Activated effector memory CD4-positive, alpha-beta T cell treated with anti-CD3 and anti-CD28 coated beads, Interleukin-2, amount 50 U/mL, for 16 hours (primary cell): Measurements from ENCODE around the gene CREBZF.

Experiments
- DNase-seq: peaks from one replicate; pipeline ENCODE4 v3.0.0-alpha.2; 2020

The CREBZF gene, protein sequence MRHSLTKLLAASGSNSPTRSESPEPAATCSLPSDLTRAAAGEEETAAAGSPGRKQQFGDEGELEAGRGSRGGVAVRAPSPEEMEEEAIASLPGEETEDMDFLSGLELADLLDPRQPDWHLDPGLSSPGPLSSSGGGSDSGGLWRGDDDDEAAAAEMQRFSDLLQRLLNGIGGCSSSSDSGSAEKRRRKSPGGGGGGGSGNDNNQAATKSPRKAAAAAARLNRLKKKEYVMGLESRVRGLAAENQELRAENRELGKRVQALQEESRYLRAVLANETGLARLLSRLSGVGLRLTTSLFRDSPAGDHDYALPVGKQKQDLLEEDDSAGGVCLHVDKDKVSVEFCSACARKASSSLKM

DNA sequence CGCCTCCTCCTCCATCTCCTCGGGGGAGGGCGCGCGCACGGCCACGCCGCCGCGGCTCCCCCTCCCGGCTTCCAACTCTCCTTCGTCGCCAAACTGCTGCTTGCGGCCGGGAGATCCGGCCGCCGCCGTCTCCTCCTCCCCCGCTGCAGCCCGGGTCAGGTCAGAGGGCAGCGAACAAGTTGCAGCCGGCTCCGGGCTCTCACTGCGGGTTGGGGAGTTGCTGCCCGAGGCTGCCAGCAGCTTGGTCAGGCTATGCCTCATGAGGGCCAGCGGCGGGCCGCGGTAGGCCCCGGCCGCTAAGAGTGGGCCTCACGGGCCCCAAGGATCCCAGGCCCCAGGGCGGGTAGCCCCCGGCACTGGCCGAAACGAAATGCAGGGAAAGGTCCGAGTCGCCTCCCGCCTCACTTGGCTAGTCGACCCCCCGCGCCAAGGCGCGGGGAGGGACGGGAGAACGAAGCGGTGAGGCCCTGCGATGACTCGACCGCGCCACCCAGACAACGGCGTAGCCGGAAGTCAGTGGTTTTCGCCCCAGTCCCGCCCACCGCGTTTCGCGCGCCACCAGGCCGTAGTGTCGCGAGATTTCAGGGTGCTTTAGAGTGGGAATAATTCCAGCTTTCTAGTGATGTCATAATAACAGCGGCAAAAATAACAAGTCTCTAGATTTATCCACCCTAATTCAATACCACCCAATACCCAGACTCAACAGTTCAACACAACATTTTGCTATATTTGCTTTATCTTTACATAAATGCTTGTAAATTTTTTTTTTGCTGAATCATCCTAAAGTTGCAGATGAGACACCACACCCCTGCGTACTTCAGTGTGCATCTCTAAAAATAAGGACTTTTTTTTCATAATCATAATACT, at the start of gene CREBZF:
TSS of gene CREBZF (minus strand) at position 515 of the 867 bp plus-strand sequence. CDS start at position 261, 254 bp downstream.
- peak; percentile 97 for DNase-seq

DNA sequence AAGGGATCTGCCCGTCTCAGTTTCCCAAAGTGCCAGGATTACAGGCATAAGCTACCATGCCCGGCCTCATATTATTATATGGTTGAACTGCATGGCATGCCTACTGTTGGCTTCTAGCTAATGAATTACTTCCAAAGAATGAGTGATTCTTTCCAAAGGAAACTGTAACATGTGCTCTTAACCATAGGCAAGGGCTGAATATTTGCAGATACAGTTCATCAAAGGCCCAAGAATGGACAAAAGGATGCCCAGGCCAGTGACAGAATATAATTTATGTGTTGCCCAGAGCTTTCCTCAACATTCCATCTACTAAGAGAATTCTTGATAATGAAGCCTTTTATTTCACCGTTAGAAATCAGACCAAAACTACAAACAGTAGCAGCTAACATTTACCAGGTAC, 48.0 kb upstream of the CREBZF start:
- DNase-seq = no peak

DNA sequence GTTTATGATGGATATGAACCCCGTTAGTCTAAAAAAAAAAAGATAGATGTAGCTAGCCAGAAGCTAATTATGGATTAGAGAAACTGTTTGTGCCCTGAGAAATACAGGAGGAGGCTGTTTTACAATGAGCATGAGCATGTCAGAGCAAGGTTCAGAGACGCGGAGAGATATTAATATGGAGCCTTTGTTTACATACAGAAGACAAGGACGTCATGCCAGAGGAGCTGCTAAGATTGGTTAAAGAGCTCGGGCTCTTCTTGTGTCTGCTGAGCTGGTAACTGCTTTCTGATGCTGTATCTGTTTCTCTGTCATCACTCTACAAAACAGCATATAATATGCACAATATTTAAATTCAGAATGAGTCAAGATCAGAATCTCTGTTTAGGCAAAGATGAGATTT, 46.0 kb upstream of the CREBZF start:
- DNase-seq = no peak

DNA sequence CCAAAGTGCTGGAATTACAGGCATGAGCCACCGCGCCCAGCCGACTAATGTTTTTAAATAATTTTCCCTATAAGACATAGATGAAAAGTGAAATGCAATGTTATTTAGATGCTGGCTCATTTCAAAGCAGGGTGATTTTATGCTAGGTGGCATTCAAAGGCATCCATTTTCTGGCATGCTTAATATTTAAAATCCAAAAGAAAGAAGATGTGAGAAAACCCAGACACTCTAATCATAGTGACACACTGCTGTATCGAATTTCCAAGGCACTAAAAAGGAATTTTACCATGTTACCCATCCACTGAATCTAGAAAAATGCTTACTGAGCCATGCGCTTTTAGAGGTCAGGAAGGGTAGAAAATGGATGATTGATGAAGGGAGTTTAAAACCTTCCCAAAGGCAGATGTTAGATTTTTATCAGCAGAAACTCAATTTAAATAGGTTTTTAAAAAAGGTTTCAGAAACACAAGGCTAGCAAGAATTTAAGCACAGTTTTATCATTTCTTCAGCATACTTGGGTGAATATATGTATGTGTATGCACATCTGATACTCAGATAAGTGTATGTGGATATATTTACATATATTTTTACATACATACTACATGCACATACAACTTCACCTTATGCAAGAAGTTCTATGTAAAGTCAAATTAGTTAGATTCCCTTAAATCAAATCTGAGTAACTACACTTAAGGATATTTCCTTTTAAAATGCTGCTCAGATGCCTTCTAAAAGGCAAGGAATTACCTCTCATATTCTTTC, 45.2 kb upstream of the CREBZF start:
- no peak for DNase-seq

DNA sequence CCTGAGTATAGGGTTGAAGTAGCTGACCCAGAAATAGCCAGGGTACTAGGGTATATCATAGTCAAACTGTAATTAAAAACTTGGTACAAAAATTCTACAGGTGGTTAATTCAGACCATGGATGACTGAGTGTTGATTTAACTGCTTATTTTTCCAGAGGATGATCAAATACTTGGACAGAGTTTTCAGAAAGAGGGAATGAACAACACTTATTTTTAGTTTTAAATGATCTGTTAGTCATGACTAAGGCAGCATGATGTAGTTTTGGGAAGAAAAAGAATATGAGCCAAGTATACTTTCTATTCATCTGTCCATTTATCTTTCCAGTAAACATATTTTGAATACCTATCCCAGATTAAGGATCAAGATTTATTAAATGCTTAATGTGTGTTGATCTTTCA, 40.9 kb upstream of the CREBZF start:
- no peak for DNase-seq

DNA sequence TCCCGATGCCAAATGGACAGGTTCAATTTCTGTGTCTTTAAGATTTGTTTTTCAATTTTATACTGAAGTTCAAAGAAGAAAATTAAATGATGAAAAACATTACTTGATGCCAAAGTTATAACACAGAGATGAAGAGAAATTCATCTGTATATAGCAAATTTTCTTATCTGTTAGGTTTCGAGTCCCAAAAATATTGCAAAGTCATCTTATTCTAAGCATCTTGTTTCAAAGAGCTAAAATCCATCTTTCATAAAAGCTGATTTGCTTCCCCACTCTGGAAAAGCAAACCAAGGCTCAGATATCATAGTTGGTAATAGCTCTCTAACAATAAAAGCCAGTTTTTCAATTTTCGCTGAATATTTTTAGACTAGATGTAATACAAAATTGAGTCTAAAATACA, 40.0 kb upstream of the CREBZF start:
- DNase-seq = no peak

DNA sequence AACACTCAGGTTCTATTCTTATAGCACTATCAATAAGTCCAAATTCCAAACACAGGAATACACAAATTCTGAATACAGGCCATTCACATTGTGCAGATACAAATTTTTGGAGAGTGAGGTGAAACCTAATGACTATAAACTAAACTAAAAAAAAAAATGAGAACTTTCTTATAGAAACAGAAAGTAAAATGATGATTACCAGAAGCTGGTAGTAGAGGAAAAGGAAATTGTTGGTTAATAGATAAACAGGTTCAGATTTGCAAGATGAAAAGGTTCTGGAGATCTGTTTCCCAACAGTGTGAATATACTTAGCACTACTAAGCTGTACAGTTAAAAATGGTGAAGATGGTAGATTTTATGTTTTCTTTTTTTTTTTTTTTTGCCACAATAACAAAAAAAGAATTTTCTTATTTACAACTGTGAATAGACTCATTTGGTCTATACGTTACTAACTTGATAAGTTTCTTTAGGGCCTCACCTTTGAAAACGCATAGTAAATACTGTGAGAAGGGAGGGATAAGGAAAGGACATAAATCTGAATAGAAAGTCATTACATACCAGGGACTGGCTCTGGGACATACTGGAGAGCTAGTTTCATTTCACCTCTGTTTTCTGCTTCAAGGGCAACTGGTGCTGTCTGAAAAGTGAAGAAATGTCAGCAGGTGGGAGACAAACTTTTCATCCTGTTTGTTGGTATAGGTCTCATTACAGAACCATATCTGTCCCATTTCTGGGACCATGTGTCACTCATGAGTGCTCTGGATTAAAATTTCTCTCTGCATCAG, 35.2 kb upstream of the CREBZF start:
- no peak for DNase-seq

DNA sequence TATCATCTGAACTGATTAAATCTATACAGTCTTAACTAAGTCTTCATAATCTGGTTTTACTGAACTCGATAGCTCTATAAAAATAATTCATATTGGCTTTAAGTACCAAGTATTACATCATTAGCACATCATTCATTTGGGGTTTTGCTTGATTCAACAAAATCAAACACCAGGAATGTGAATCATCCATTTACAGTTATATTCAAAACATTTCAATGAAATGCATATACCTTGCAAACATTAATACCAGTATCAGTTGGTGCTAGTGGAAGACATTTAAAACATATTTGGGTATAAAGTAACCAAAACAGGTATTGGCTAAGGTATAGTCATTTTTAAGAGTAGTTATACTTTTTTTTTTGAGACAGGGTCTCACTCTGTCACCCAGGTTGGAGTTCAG, 33.3 kb upstream of the CREBZF start:
- DNase-seq = no peak

DNA sequence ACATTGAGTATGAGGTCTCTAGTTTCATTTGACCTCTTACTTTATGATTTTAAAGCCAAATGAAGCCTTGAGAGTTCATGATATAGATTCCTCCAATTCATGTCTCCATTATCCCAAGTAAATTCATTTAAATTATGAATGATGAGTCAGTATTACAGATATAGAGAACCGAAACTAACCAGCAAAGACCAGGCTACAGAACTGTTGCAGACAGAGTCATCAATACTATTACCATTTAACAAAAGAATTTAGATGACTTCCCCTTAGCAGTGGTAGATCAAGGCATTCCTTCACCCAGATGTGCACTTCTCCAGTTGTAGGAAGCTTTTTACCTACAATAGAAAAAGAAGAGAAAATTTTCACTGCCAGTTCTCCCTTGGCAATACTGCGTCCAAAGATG, 32.8 kb upstream of the CREBZF start:
- no peak for DNase-seq

DNA sequence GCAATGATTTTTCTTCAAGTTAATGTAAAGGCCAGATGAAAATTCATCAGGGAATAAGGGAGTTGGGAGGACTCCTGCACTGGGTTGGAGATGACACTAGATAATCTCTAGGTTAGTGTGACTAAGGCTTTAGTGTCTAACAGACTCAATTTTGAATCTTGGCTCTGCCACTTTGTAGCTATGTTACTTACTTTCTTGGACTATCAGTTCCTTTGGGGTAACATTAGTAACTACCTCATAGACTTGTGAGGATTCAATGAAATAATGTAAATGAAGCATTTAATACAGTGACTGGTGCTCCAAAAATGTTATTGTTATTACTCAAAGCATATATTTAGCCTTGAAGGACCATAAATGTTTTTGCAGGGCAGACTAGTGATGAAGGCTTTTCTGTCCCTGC, 30.6 kb upstream of the CREBZF start:
- no peak for DNase-seq

DNA sequence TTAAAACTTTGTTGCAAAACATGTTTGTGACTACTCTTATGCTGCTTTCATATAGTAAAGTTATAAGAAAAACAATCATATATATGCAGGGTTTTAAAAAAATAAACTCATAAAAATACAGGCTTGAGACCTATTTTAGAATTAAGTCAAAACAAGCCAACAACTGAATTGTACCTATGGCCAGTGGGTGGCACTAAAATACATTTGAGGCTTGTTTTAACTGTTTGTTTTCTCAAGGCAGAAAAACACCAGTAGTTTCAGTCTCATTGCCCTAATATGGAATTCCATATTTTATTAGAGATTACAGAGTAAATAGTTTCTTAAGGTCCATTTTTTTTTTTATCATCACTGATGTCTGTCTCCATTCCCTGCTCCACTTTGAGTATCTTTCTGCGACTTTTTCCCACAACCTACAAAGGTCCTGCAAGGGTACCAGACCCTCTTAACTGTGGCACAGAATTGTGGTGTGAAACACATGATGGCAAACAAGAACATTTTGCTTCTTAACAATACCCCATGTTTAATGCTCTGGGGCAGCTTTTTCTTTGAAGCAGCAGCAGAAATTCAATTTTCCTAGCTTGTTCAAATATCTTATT, 29.6 kb upstream of the CREBZF start:
- DNase-seq = no peak

DNA sequence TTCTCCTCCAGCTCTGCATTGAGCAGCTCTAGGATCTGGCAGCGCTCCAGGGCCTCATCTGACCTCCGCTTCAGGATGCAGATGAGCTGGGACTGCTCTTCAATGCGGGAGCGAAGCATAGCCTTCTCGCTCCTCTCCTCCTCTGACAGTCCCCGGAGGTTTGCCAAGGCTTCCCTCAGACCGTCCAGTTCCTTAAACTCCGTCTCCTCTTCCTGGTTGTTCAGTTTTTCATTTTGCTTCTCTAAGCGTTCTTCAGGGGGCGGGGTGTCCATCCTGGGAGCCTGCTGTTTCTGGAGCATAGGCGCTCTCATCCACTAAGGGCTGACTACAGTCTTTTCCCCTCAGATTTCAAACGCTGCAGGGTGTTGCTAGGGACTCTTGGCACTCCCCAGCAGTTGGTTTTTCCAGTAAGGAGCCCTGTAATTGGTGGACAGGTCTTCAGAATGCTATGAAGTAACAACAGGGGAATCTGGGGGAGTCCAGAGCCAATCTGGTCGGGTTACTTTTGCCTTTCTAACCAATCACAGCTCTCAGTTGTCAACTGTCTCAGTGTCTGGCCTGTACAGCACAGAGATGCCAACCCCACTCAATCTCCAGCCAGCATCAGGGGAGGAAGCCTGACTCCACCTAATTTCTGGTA, 21.0 kb upstream of the CREBZF start, which contains the start of gene CCDC89:
TSS of gene CCDC89 (minus strand) at position 376 of the 640 bp plus-strand sequence. CDS start at position 311, 65 bp downstream.
- no peak for DNase-seq

DNA sequence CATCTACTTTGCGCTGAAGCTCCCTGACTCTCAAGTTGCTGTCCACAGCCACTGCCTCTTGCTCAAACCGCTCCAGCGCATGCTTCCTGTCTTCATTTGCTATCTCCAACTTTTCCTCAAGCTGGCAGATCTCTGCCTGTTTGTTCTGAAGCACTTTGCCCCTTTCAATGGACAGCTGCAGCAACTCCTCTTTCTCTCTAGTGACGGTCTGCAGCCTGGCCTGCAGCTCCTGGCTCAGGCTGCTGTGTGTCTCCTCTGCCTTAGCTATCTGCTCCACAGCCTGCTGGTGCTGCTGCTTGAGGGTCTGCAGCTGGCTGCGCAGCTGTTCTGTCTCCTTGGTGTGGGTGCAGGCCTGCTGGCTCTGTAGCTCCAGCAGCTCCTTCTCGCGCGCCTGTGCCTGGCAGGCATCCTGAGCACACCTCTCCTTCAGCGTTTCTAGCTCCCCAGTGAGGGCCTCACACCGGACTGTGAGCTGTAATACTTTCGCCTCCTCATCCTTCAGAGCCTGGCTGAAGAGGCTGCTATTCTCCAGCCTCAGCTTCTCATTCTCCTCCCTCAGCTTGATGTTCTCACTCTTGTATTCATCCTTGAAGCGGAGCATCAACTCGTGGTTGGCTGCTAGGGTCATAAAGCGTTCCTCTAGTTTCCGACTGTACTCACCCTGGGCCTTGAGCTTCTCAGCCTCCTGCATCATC, 20.3 kb upstream of the CREBZF start:
- DNase-seq = no peak

DNA sequence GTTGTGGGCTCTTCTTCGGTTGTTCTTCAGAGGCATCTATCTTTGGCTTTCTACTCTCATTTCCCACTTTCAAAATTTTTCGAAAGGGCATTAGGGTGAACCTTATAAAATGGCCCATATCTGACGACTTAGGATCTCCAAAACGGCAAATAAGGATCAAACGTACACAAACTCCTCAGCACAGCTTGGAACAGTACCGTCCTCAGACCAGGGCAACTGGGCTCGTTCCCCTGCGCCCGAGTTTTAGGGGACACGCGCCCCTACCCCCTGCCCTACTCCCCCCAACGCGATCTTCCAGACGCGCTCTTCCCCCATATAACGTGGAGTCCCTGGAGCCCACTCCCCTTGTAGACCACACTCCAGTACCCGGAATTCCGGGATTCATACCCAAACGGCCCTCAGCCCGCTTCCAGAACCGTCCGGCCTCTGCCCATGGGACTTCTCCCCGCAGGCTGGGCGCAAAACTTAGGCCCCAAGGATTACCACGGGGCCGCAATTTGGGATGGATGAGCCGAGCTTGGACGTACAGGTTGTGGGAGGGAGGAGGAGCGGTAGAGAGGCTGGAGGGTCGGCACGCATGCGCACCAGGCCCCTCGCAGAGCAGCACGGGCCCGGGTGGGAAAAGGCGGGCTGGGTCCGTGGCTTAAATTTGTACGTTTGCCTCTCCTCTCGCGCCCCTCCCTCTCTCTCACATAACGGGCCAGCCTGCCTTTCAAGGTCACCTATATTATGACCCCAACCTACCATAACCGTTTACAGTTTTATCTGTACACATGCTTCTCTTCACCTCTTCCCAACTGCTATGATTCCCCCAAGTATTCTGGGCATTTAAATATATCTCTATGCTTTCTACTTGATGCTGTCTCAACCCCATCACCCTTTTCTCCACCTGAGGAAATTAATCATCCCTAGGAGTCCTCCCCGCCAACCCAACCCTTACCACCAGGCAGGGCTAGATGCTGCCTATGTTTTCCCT, 17.7 kb upstream of the CREBZF start:
- peak; percentile 81 for DNase-seq

DNA sequence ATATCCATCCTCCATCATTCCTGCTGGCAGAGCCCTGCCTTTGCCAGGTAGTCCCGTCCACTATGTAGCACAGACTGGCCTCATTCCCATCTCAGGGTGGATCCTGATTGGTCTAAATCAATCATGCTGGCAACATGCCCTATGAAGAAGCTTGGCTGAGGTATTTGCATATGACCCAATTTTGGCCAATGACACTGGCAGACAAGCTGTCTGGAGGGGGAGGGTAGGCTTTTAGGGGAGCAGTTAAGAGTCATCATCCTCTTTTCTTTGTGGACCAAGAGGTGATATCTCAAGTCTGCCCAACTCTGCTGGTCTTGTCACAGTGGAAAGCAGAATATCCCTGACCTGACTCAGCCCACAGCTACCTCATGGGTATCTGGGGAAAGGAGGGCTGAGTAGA, 16.0 kb upstream of the CREBZF start:
- DNase-seq = no peak

DNA sequence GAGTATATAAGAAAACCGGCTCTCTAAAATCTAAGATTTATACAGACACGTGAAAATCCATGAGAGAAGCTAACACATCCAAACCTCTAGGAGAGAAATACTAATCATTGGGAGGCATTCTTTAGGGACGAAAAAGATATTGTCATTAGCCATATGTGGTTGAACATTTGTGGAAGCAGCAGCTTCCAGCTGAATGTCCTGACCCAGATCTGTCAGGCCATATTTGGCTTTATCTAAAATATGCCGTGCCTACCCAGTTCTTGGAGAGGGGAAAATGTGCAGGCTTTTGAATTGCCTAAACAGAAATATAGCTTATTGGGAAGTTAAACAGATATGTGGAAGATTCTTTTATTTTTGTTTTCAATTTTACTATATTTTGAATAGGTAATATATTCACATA, 14.6 kb upstream of the CREBZF start:
- no peak for DNase-seq

DNA sequence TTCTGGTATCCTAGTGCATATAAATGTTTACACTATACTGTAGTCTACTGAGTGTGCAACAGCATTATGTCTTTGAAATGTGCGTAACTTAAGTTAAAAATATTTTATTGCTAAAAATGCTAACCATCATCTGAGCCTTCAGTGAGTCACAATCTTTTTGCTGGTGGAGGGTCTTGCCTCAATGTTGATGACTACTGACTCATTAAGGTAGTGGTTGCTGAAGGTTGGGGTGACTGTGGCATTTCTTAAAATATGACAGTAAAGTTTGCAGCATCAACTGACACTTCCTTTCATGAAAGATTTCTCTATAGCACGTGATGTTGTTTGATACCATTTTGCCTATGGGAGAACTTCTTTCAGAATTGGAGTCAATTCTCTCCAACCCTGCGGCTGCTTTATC, 8.5 kb upstream of the CREBZF start:
- DNase-seq = no peak

DNA sequence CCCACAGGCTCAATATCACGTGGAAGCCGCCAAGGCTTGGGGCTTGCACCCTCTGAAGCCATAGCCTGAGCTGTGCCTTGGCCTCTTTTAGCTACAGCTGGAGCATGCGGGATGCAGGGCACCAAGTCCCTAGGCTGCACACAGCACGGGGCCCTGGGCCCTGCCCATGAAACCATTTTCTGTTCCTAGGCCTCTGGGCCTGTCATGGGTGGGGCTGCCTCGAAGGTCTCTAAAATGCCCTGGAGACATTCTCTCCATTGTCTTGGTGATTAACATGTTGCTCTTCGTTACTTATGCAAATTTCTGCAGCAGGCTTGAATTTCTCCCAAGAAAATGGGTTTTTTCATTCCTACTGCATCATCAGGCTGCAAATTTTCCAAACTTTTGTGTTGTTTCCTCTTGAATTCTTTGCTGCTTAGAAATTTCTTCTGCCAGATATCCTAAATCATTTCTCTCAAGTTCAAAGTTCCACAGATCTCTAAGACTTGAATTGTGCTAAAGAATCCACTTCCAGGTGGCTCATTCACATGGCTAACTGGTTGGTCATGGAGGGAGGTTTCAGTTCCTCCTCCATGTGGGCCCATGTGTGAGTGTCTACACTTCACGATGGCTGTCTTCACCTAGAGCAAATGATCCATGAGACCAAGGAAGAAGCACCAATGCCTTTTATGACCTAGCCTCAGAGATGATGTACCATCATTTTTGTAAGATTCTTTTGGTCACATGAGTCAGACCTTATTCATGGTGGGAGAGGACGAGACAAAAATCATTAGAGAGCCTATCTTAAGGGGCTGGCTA, 7.4 kb upstream of the CREBZF start:
- no peak for DNase-seq
